HCT116 (cell line): ENCODE data around the gene TMEM178B. TPM values are rescaled to one million over a fixed set of nuclear protein-coding genes. Genes with fewer than 3 reads are reported as not detected.

ENCODE experiments used
- ATAC-seq: fragments of 200-7000 bp; cut with Tn5 transposase; 2 replicates; pipeline ENCODE4 v1.9.1; 2020; ENCODE audit warnings: mild to moderate bottlenecking, moderate library complexity
- BruUV-seq: library from RNA; stranded (reverse); fragments of 400-500 nt; replicated peaks from 2 replicates; lab custom pipeline; 2021; lab: Mats Ljungman, UMichigan
- CTCF ChIA-PET: fragments of 300-600 bp; sonication (Branson Sonifier 250); formaldehyde crosslinking; loops from one replicate; lab custom pipeline; 2021; ENCODE audit warnings: antibody characterized with exemption; lab: Charles Lee
- POLR2A ChIA-PET: fragments of 300-600, 350-600 bp; sonication (Branson Sonifier 250); formaldehyde crosslinking; loops from one replicate; lab custom pipeline; 2021; ENCODE audit warnings: antibody characterized with exemption; lab: Charles Lee
- RAD21 ChIA-PET, 2 experiments: fragments of 300-600 bp; sonication (Branson Sonifier 250); formaldehyde crosslinking; loops; one replicate each; lab custom pipeline; 2023; ENCODE audit warnings: low total read pairs in 2 of 2; ENCODE audit not compliant: uncharacterized antibody in 2 of 2, unreplicated experiment in 2 of 2, low non-redundant PET in 1 of 2; lab: Charles Lee
- DNase-seq: peaks from one replicate; pipeline ENCODE4 v3.0.0-alpha.2; 2010; ENCODE audit warnings: low read depth, low spot score
- H2AFZ ChIP-seq: fragments of 200-600 bp; shearing (Covaris generic), sonication (generic); 2 replicates; pipeline ENCODE4 v1.6.1; 2017; ENCODE audit warnings: low read depth, mixed run types, mixed read lengths, antibody characterized with exemption, low read length; ENCODE audit not compliant: poor library complexity, severe bottlenecking
- H3K27ac ChIP-seq: 2 replicates; pipeline ENCODE4 v1.5.1; 2012; ENCODE audit warnings: low read depth, low read length
- H3K27me3 ChIP-seq: fragments of 200-600 bp; sonication (generic); 2 replicates; pipeline ENCODE4 v1.6.1; 2016; ENCODE audit warnings: mixed run types, low read length, mixed read lengths; ENCODE audit not compliant: insufficient read depth
- H3K36me3 ChIP-seq, 2 experiments: fragments of 200-500 bp in 1 of 2; fragments of 200-600 bp in 1 of 2; sonication (Bioruptor generic) in 1 of 2; sonication (generic) in 1 of 2; 2 replicates each; pipeline versions ENCODE4 v1.5.1 to v1.6.1; 2014 to 2016; ENCODE audit warnings: low read length in 2 of 2, inconsistent platforms in 1 of 2, mixed read lengths in 1 of 2, mixed run types in 1 of 2; ENCODE audit not compliant: insufficient read depth in 2 of 2, control insufficient read depth in 1 of 2
- H3K4me1 ChIP-seq, 2 experiments: fragments of 200-600 bp in 1 of 2; sonication (generic) in 1 of 2; 2 replicates each; pipeline versions ENCODE4 v1.5.1 to v1.6.1; 2012 to 2017; ENCODE audit warnings: low read length in 2 of 2, inconsistent platforms in 1 of 2, mild to moderate bottlenecking in 1 of 2, mixed read lengths in 1 of 2, mixed run types in 1 of 2, moderate library complexity in 1 of 2; ENCODE audit not compliant: insufficient read depth in 2 of 2, control insufficient read depth in 1 of 2
- H3K4me2 ChIP-seq: fragments of 200-600 bp; sonication (generic); 2 replicates; pipeline ENCODE4 v1.6.1; 2017; ENCODE audit warnings: mixed run types, low read length, mixed read lengths
- H3K4me3 ChIP-seq, 2 experiments: fragments of 200-600 bp in 1 of 2; sonication (generic) in 1 of 2; replicated peaks in 1 of 2; 2 replicates each; pipeline ENCODE4 v1.5.1; 2011 to 2016; ENCODE audit warnings: low read length in 2 of 2, control low read depth in 1 of 2, low read depth in 1 of 2, mild to moderate bottlenecking in 1 of 2, mixed read lengths in 1 of 2, mixed run types in 1 of 2
- H3K79me2 ChIP-seq: fragments of 200-600 bp; sonication (generic); 2 replicates; pipeline ENCODE4 v1.6.1; 2017; ENCODE audit warnings: mild to moderate bottlenecking, mixed run types, low read length, moderate library complexity, mixed read lengths; ENCODE audit not compliant: insufficient read depth
- H3K9ac ChIP-seq: fragments of 200-600 bp; sonication (generic); 2 replicates; pipeline ENCODE4 v1.6.1; 2016; ENCODE audit warnings: low read length, mixed read lengths
- H3K9me2 ChIP-seq: fragments of 200-600 bp; sonication (generic), shearing (Covaris generic); 2 replicates; pipeline ENCODE4 v1.6.1; 2017; ENCODE audit warnings: mixed run types, mild to moderate bottlenecking, moderate library complexity; ENCODE audit not compliant: insufficient read depth
- H3K9me3 ChIP-seq, 2 experiments: fragments of 200-500 bp in 1 of 2; fragments of 200-600 bp in 1 of 2; sonication (Bioruptor generic) in 1 of 2; sonication (generic) in 1 of 2; 2 replicates each; pipeline ENCODE4 v1.6.1; 2014 to 2017; ENCODE audit warnings: low read length in 2 of 2, mixed read lengths in 2 of 2, inconsistent platforms in 1 of 2, low read depth in 1 of 2, mild to moderate bottlenecking in 1 of 2, mixed run types in 1 of 2, moderate library complexity in 1 of 2; ENCODE audit not compliant: control insufficient read depth in 1 of 2, insufficient read depth in 1 of 2
- H4K20me1 ChIP-seq: fragments of 200-600 bp; sonication (generic), shearing (Covaris generic); 2 replicates; pipeline ENCODE4 v1.6.1; 2017; ENCODE audit warnings: mixed run types, mild to moderate bottlenecking, moderate library complexity; ENCODE audit not compliant: insufficient read depth
- CBX3 ChIP-seq: IDR thresholded peaks from 2 replicates; pipeline ENCODE4 v1.6.1; 2012; ENCODE audit warnings: low read depth
- CTCF ChIP-seq, 3 experiments: fragments of 200-600 bp in 1 of 3; sonication (generic) in 1 of 3; IDR thresholded peaks in 2 of 3; conservative IDR thresholded peaks in 1 of 3; 2 replicates each; pipeline ENCODE4 v1.5.1; 2012 to 2017; ENCODE audit warnings: low read depth in 2 of 3, low read length in 2 of 3, antibody characterized with exemption in 1 of 3, borderline replicate concordance in 1 of 3, control low read depth in 1 of 3, mild to moderate bottlenecking in 1 of 3, mixed read lengths in 1 of 3, mixed run types in 1 of 3, moderate library complexity in 1 of 3; ENCODE audit not compliant: insufficient read depth in 1 of 3
- EGR1 ChIP-seq: IDR thresholded peaks from 2 replicates; pipeline ENCODE4 v1.6.1; 2012; ENCODE audit warnings: low read depth
- EZH2 ChIP-seq: fragments of 200-600 bp; sonication (generic); IDR thresholded peaks from 2 replicates; pipeline ENCODE4 v1.6.1; 2017; ENCODE audit warnings: antibody characterized with exemption, mixed run types
- FOSL1 ChIP-seq: IDR thresholded peaks from 2 replicates; pipeline ENCODE4 v1.6.1; 2012; ENCODE audit warnings: low read depth
- REST ChIP-seq: IDR thresholded peaks from 2 replicates; pipeline ENCODE4 v1.6.1; 2012; ENCODE audit warnings: low read depth
- SIN3A ChIP-seq: IDR thresholded peaks from 2 replicates; pipeline ENCODE4 v1.6.1; 2012; ENCODE audit warnings: low read depth
- SP1 ChIP-seq: IDR thresholded peaks from 2 replicates; pipeline ENCODE4 v1.6.1; 2012; ENCODE audit warnings: low read depth
- SRF ChIP-seq: IDR thresholded peaks from 2 replicates; pipeline ENCODE4 v1.6.1; 2012; ENCODE audit warnings: low read depth
- intact Hi-C: fragments of 100-400 bp; cut with micrococcal nuclease; formaldehyde crosslinking; loops from 2 replicates; pipeline ENCODE4 v1.10.0; 2022
- total RNA-seq: library from RNA; stranded (reverse); gene quantifications from one replicate; pipeline ENCODE4 v1.2.1, GENCODE V29; 2021; ENCODE audit not compliant: unreplicated experiment

Gene TMEM178B
- total RNA-seq, 1 experiment from 2014 or later = 0.02 TPM

GRCh38 chr7:141073173-141073640 lies 657 bp upstream of the TMEM178B start:
- no peak for DNase-seq
- Histone ChIP-seq H3K9ac (no peak overlapping the region), H3K27ac (no peak overlapping the region), H3K4me1 (no peaks in the 10 kb centered on the region), H3K27me3 (peaks cover 12% of the 10 kb centered on the region), H3K36me3 (no peaks in the 10 kb centered on the region), H3K4me3 (no peak overlapping the region), H3K9me2 (no peaks in the 10 kb centered on the region), H3K4me2 (no peak overlapping the region), H3K9me3 (no peaks in the 10 kb centered on the region), H4K20me1 (no peaks in the 10 kb centered on the region), H2AFZ (no peak overlapping the region), H3K79me2 (no peaks in the 10 kb centered on the region)
- ChIA-PET CTCF (no interaction called here), RAD21 (no interaction called here), POLR2A (no interaction called here)
- TF ChIP-seq SIN3A (no peak), FOSL1 (no peak), SRF (no peak), REST (no peak), CBX3 (no peak), EZH2 (no peak), EGR1 (no peak), SP1 (no peak), CTCF (IDR thresholded peaks at IDR 0.05 in 2 of 3, conservative IDR thresholded peaks at IDR 0.05 in 1 of 3; ENCODE audit: borderline replicate concordance in 1 of 3, insufficient read depth in 1 of 3, low read depth in 2 of 3, low read length in 2 of 3) (no peak)
- no TSS peak for BruUV-seq
- no peak for ATAC-seq
- intact Hi-C loops = no loop called here
